GM10248 (cell line): ENCODE data around the gene ABHD16A.
A peak's percentile ranks its signal among the peaks of the same experiment; 100 is the strongest.

Experiments
- CTCF ChIA-PET: fragments of 300-600 bp; sonication (Branson Sonifier 250); formaldehyde crosslinking; extraction: SDS; loops from one replicate; lab custom pipeline; 2021; ENCODE audit warnings: antibody characterized with exemption; lab: Yijun Ruan, JAX
- POLR2A ChIA-PET: fragments of 350-650 bp; sonication (Branson Sonifier 250); formaldehyde crosslinking; extraction: SDS; loops from one replicate; lab custom pipeline; 2020; ENCODE audit warnings: antibody characterized with exemption; lab: Yijun Ruan, JAX
- DNase-seq: peaks from one replicate; pipeline ENCODE4 v3.0.0; 2012; ENCODE audit errors: extremely low spot score
- TF ChIP-seq, protein P1 (sequence below): IDR thresholded peaks from 2 replicates; pipeline ENCODE4 v1.5.1; 2012; ENCODE audit warnings: mild to moderate bottlenecking, low read depth; ENCODE audit errors: extremely low read depth, missing control alignments, control extremely low read depth

The ABHD16A gene

DNA sequence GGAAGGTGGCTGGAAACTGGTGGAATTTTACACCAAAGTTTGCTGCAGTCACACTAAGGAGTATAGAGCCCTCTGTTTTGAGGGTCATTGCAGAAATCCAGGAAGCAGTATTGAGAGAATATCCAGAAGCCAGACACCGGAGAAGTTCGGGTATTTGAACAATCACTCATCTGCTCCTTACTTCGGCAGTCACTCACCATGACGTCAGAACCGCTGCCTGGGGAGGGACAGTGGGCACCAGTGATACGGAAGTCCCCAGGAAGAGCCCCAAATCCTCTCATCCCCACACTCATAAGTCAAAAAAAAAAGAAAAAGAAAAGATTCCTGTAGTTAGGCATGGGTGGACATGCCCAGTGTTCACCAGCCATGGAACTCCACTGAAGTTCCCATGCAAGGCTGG lies 26.2 kb downstream of the ABHD16A start:
- DNase-seq: no peak
- TF ChIP-seq, protein P1, sequence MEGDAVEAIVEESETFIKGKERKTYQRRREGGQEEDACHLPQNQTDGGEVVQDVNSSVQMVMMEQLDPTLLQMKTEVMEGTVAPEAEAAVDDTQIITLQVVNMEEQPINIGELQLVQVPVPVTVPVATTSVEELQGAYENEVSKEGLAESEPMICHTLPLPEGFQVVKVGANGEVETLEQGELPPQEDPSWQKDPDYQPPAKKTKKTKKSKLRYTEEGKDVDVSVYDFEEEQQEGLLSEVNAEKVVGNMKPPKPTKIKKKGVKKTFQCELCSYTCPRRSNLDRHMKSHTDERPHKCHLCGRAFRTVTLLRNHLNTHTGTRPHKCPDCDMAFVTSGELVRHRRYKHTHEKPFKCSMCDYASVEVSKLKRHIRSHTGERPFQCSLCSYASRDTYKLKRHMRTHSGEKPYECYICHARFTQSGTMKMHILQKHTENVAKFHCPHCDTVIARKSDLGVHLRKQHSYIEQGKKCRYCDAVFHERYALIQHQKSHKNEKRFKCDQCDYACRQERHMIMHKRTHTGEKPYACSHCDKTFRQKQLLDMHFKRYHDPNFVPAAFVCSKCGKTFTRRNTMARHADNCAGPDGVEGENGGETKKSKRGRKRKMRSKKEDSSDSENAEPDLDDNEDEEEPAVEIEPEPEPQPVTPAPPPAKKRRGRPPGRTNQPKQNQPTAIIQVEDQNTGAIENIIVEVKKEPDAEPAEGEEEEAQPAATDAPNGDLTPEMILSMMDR: no peak
- ChIA-PET POLR2A (no interaction called here), CTCF (interaction anchor here (1.2 to 1.5 kb wide), 2 partner anchors 12 to 13 kb away, joined by 3 to 4 read pairs; no protein-coding TSS in a partner anchor)

DNA sequence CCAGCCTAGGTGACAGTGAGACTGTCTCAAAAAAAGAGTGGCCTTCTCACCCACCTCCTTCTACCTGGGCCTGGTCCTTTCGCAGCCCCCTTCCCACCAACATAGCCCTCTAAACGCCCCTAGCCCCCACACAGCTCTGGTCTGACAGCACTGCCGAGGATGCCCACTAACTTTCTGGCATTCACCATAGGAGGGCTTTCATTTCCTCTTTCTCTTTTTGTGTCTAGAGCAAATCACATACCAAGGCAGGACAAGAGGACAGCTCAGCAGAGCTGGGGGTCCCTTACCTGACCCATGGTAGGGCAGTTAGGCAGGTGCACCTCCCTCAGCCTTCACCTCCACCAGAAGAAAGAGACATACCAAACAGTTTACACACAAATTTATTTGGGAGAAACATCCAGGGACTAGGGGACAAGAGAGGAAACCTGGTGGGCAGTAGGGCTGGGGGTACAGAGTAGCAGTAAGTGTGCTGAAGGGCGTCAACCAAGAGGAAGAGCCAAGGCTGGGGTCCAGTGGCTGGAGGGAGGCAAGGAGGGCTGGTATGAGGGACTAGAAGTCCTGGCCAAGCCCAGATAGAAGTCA lies 26.7 kb downstream of the ABHD16A start:
- TF ChIP-seq, protein P1: no peak
- CTCF ChIA-PET: interaction anchor here (1.5 to 2.3 kb wide), 2 partner anchors 13 to 77 kb away, joined by 4 to 5 read pairs; no protein-coding TSS in a partner anchor
- POLR2A ChIA-PET: interaction anchor here (1.1 kb wide), 1 partner anchor 139 kb away, joined by 3 read pairs; the partner anchor contains the start of genes HSPA1A and HSPA1L
- no peak for DNase-seq

DNA sequence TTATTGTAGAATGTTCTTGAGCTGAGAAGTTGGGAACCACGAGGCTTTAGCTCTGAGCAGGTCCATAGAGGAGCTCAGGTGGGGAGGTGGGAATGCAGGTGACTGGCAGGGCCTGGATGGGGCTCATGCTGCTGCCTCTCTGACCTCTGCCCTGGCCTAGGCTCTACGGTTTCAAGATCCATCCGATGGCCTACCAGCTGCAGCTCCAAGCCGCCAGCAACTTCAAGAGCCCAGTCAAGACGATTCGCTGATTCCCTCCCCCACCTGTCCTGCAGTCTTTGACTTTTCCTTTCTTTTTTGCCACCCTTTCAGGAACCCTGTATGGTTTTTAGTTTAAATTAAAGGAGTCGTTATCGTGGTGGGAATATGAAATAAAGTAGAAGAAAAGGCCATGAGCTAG lies 33.4 kb downstream of the ABHD16A start, which contains the start of gene LY6G5B:
LY6G5B (plus strand) TSS at position 301 of the 400 bp plus-strand sequence. CDS start 975 bp downstream, outside the sequence.
- POLR2A ChIA-PET: interaction anchor here (0.6 kb wide), 1 partner anchor 11 kb away, joined by 3 read pairs; the partner anchor contains the start of gene LY6G5C
- CTCF ChIA-PET: interaction anchor here (1.3 to 2.7 kb wide), 5 partner anchors 10 to 119 kb away, joined by 3 to 9 read pairs (median 4); no protein-coding TSS in a partner anchor

DNA sequence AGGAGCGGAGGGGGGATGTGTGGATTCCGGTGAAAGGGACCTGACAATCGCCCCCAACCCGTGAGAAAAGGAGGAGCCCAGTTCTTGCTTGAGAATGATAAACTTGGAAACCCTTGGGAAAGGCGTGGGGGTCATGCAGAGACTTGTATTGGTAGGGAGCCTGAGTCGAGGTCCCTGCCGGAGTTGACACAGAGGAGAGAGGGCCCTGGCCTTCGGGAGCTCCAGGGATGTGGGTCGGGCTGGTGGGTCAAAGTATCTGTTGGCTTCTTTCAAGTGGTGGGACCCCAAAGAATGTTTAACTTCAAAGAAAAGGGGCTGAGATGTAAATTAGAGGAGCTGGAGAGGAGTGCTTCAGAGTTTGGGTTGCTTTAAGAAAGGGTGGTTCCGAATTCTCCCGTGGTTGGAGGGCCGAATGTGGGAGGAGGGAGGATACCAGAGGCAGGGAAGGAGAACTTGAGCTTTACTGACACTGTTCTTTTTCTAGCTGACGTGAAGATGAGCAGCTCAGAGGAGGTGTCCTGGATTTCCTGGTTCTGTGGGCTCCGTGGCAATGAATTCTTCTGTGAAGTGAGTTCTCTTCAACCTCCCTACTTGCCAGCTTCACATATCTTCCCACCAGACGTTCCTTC lies 36.7 kb downstream of the ABHD16A start:
- TF ChIP-seq, protein P1: no peak
- DNase-seq: no peak
- ChIA-PET CTCF (interaction anchor here (1.0 to 3.5 kb wide), 2 partner anchors 9 to 14 kb away, joined by 3 to 14 read pairs; partner anchors contain the start of gene LY6G5C), POLR2A (interaction anchor here (1.0 kb wide), 1 partner anchor 161 kb away, joined by 3 read pairs; the partner anchor contains the start of gene HSPA1B)

More for the DNA sequence above, 33.4 kb downstream of the ABHD16A start, which contains the start of gene LY6G5B:
- TF ChIP-seq, protein P1: no peak
- DNase-seq: no peak

DNA sequence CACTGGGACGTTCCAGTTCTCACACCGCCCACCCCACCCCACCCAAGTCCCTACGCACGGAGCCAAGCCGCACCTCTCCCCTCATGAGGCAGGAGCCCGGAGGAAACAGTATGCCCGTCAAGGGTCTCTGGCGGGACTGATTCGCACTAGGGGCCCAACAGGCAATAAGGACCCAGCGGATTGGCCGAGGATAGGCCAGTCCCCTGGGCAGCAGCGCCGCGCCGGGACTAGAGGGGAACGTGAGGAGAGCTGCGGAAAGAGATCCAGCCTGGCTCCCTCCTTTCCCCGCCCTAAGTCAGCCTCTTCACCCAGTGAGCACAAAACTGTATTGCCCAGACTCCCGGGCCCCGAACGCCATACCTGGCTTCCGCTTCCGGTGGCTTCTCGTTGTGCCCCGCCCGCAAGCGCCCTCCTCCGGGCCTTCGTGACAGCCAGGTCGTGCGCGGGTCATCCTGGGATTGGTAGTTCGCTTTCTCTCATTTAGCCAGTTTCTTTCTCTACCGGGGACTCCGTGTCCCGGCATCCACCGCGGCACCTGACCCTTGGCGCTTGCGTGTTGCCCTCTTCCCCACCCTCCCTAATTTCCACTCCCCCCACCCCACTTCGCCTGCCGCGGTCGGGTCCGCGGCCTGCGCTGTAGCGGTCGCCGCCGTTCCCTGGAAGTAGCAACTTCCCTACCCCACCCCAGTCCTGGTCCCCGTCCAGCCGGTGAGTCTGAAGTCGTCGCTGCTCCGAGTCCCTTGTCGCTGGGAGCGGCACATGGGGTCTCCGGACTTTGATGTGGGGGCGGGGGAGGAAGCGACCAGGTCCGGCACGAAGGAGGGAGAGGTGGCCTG lies 37.4 kb downstream of the ABHD16A start, which contains the start of gene CSNK2B:
CSNK2B (plus strand) TSS at position 580 of the 836 bp plus-strand sequence. CDS start 752 bp downstream, outside the sequence.
- TF ChIP-seq, protein P1: no peak
- CTCF ChIA-PET: interaction anchor here (0.9 to 3.5 kb wide), 3 partner anchors 11 to 131 kb away, joined by 3 to 14 read pairs (median 3); partner anchors contain the start of gene LY6G5C
- DNase-seq: peak; percentile 97
- POLR2A ChIA-PET: interaction anchor here (0.6 to 3.3 kb wide), 10 partner anchors 10 to 1501 kb away, joined by 3 to 15 read pairs (median 3); partner anchors contain the start of genes ABHD16A, APOM, BAG6 and HSPA1B
